Measurements from ENCODE around the gene RAPGEF1.
A peak's percentile ranks its signal among the peaks of the same experiment; 100 is the strongest.

The RAPGEF1 gene

DNA sequence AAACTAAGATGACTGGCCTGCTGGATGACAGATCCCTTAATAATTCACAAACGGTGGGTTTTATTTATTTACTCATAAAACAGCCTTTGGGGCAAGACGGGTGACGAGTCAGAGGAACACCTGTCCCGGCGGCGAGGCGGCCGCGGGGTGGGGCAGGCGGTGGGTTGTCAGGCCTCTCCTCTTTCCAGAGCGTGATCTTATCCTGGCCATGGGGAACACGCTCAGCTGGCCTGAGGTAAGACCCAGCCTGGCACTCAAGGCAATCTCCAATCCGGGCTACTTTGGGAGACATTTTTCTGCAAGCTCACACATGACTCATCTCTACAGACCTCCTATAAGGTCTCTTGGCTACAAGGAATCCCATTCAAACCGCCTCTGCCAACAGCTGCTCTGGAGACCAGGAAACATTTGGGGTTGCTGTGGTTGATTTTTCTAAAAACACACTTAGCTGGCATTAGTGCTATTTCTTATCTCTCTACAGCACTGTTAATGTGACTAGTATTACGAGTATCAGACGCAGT lies 6.3 kb downstream of the RAPGEF1 start:
- peaks cover 65% of the 10 kb centered on the region for H3K79me2 ChIP-seq (ENCODE audit: insufficient read depth, low read length)
- peak overlapping the region; percentile 46 for H3K9ac ChIP-seq (ENCODE audit: low read length)
- no peaks in the 10 kb centered on the region for H3K9me2 ChIP-seq (replicated peaks; ENCODE audit: insufficient read depth, low read length)
- H3K36me3 ChIP-seq (ENCODE audit: low read length) = no peaks in the 10 kb centered on the region
- H2AFZ ChIP-seq (ENCODE audit: low read depth, low read length, severe bottlenecking) = no peak overlapping the region
- H3K9me3 ChIP-seq (ENCODE audit: insufficient read depth, low read length) = no peaks in the 10 kb centered on the region
- H4K20me1 ChIP-seq (ENCODE audit: low read depth, low read length) = no peaks in the 10 kb centered on the region
- peak overlapping the region; percentile 37 for H3K4me3 ChIP-seq (ENCODE audit: insufficient read depth, low read length, poor library complexity, severe bottlenecking)
- H3F3A ChIP-seq (ENCODE audit: insufficient read depth) = peaks cover 81% of the 10 kb centered on the region
- no peak for TF ChIP-seq EZH2phosphoT487 (conservative IDR thresholded peaks at IDR 0.05; ENCODE audit: low read length)
- TF ChIP-seq, protein P1, sequence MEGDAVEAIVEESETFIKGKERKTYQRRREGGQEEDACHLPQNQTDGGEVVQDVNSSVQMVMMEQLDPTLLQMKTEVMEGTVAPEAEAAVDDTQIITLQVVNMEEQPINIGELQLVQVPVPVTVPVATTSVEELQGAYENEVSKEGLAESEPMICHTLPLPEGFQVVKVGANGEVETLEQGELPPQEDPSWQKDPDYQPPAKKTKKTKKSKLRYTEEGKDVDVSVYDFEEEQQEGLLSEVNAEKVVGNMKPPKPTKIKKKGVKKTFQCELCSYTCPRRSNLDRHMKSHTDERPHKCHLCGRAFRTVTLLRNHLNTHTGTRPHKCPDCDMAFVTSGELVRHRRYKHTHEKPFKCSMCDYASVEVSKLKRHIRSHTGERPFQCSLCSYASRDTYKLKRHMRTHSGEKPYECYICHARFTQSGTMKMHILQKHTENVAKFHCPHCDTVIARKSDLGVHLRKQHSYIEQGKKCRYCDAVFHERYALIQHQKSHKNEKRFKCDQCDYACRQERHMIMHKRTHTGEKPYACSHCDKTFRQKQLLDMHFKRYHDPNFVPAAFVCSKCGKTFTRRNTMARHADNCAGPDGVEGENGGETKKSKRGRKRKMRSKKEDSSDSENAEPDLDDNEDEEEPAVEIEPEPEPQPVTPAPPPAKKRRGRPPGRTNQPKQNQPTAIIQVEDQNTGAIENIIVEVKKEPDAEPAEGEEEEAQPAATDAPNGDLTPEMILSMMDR (IDR thresholded peaks at IDR 0.05; ENCODE audit: insufficient read depth, low read length, poor library complexity, severe bottlenecking) = no peak
- H3K27ac ChIP-seq (ENCODE audit: low read depth, low read length) = peak overlapping the region; percentile 99
- no peaks in the 10 kb centered on the region for H3K27me3 ChIP-seq (ENCODE audit: low read length)
- peak overlapping the region; percentile 77 for H3K4me2 ChIP-seq (ENCODE audit: low read depth, low read length, poor library complexity, severe bottlenecking)

- Histone ChIP-seq H2AFZ (ENCODE audit: low read depth, low read length, severe bottlenecking) (no peak overlapping the region), H3K9me3 (ENCODE audit: insufficient read depth, low read length) (no peaks in the 10 kb centered on the region), H3K9me2 (replicated peaks; ENCODE audit: insufficient read depth, low read length) (no peaks in the 10 kb centered on the region), H4K20me1 (ENCODE audit: low read depth, low read length) (no peaks in the 10 kb centered on the region), H3K27me3 (ENCODE audit: low read length) (no peaks in the 10 kb centered on the region), H3F3A (ENCODE audit: insufficient read depth) (peaks cover 87% of the 10 kb centered on the region), H3K36me3 (ENCODE audit: low read length) (no peaks in the 10 kb centered on the region), H3K4me3 (ENCODE audit: insufficient read depth, low read length, poor library complexity, severe bottlenecking) (no peak overlapping the region), H3K27ac (ENCODE audit: low read depth, low read length) (peak overlapping the region; percentile 99), H3K79me2 (ENCODE audit: insufficient read depth, low read length) (peaks cover 57% of the 10 kb centered on the region), H3K9ac (ENCODE audit: low read length) (0 out of 2 replicates have a peak overlapping the region, but pooled peaks have one; percentile 46), H3K4me2 (ENCODE audit: low read depth, low read length, poor library complexity, severe bottlenecking) (peak overlapping the region; percentile 77)
- TF ChIP-seq, protein P1 (IDR thresholded peaks at IDR 0.05; ENCODE audit: insufficient read depth, low read length, poor library complexity, severe bottlenecking) = no peak
- no peak for TF ChIP-seq EZH2phosphoT487 (conservative IDR thresholded peaks at IDR 0.05; ENCODE audit: low read length)
Observed at GRCh38 chr9:131732636-131733289, 7.1 kb downstream of the RAPGEF1 start.

GRCh38 chr9:131732061-131732526 lies 7.8 kb downstream of the RAPGEF1 start:
- TF ChIP-seq, protein P1 (IDR thresholded peaks at IDR 0.05; ENCODE audit: insufficient read depth, low read length, poor library complexity, severe bottlenecking) = no peak
- TF ChIP-seq EZH2phosphoT487 (conservative IDR thresholded peaks at IDR 0.05; ENCODE audit: low read length) = no peak
- peak overlapping the region; percentile 99 for H3K27ac ChIP-seq (ENCODE audit: low read depth, low read length)
- H4K20me1 ChIP-seq (ENCODE audit: low read depth, low read length) = no peaks in the 10 kb centered on the region

More at GRCh38 chr9:131732061-131732526, 7.8 kb downstream of the RAPGEF1 start:
- Histone ChIP-seq H3K27me3 (ENCODE audit: low read length) (no peaks in the 10 kb centered on the region), H3K36me3 (ENCODE audit: low read length) (no peaks in the 10 kb centered on the region), H3K4me2 (ENCODE audit: low read depth, low read length, poor library complexity, severe bottlenecking) (peak overlapping the region; percentile 77), H3K79me2 (ENCODE audit: insufficient read depth, low read length) (peaks cover 56% of the 10 kb centered on the region), H3K9me2 (replicated peaks; ENCODE audit: insufficient read depth, low read length) (no peaks in the 10 kb centered on the region), H3F3A (ENCODE audit: insufficient read depth) (peaks cover 92% of the 10 kb centered on the region), H2AFZ (ENCODE audit: low read depth, low read length, severe bottlenecking) (no peak overlapping the region), H3K9me3 (ENCODE audit: insufficient read depth, low read length) (no peaks in the 10 kb centered on the region), H3K4me3 (ENCODE audit: insufficient read depth, low read length, poor library complexity, severe bottlenecking) (no peak overlapping the region), H3K9ac (ENCODE audit: low read length) (peak overlapping the region; percentile 46)

Data from SU-DHL-6 (cell line).